OCI-LY1 (cell line): Measurements from ENCODE around the gene STMN1.

Experiments used
- EZH2 ChIP-seq: fragments of 200-600 bp; sonication (generic), shearing (Covaris generic); IDR thresholded peaks from 2 replicates; pipeline ENCODE4 v1.8.0; 2017; ENCODE audit warnings: borderline replicate concordance, mixed run types, mild to moderate bottlenecking, antibody characterized with exemption, low read length, moderate library complexity, mixed read lengths
- TF ChIP-seq, protein P1 (sequence below): fragments of 200-600 bp; sonication (generic), shearing (Covaris generic); IDR thresholded peaks from 2 replicates; pipeline ENCODE4 v1.5.1; 2017; ENCODE audit warnings: mild to moderate bottlenecking, antibody characterized with exemption, low read length, moderate library complexity, mixed read lengths

DNA sequence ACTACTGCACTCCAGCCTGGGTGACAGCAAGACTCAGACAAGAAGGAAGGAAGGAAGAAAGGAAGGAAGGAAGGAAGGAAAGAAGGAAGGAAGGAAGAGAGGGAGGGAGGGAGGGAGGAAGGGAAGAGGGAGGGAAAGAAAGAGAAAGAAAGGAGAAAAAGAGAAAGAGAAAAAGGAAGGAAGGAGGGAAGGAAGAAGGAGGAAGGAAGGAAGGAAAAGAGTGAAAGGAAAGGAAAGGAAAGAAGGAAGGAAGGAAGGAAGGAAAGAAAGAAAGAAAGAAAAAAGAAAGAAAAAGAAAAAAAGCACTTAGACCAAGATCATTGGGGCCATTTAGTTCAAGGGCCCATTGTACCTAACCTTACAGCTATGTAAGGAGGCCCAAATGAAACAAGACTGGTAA, 49.3 kb upstream of the STMN1 start:
- TF ChIP-seq, protein P1, sequence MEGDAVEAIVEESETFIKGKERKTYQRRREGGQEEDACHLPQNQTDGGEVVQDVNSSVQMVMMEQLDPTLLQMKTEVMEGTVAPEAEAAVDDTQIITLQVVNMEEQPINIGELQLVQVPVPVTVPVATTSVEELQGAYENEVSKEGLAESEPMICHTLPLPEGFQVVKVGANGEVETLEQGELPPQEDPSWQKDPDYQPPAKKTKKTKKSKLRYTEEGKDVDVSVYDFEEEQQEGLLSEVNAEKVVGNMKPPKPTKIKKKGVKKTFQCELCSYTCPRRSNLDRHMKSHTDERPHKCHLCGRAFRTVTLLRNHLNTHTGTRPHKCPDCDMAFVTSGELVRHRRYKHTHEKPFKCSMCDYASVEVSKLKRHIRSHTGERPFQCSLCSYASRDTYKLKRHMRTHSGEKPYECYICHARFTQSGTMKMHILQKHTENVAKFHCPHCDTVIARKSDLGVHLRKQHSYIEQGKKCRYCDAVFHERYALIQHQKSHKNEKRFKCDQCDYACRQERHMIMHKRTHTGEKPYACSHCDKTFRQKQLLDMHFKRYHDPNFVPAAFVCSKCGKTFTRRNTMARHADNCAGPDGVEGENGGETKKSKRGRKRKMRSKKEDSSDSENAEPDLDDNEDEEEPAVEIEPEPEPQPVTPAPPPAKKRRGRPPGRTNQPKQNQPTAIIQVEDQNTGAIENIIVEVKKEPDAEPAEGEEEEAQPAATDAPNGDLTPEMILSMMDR, result no peak
- no peak for TF ChIP-seq EZH2
